H1 (cell line): ENCODE data around the gene HSPA4L. TPM values are rescaled to one million over a fixed set of nuclear protein-coding genes. Genes with fewer than 3 reads are reported as not detected.

Experiments used
- CTCF ChIA-PET: fragments of 300-600 bp; sonication (Branson Sonifier 250); formaldehyde crosslinking; loops from one replicate; lab custom pipeline; 2021; ENCODE audit not compliant: partially characterized antibody; lab: Charles Lee
- POLR2A ChIA-PET: fragments of 300-600 bp; sonication (Branson Sonifier 250); formaldehyde crosslinking; loops from one replicate; lab custom pipeline; 2021; ENCODE audit warnings: inconsistent platforms; ENCODE audit not compliant: partially characterized antibody; lab: Charles Lee
- DNase-seq, 2 experiments: peaks; one replicate each; pipeline versions ENCODE4 v3.0.0 to v3.0.0-alpha.2; 2010 to 2022; ENCODE audit warnings: low spot score in 2 of 2, low read depth in 1 of 2, mixed read lengths in 1 of 2
- FAIRE-seq: peaks from 2 replicates; lab custom pipeline; 2011; peaks lifted over from hg19 to GRCh38; lab: Jason Lieb, UNC
- H2AFZ ChIP-seq: 2 replicates; pipeline ENCODE4 v1.8.1; 2012; ENCODE audit warnings: low read length, inconsistent platforms
- H2AK5ac ChIP-seq: 2 replicates; pipeline ENCODE4 v1.6.1; 2013; ENCODE audit warnings: low read depth, low read length
- H2BK120ac ChIP-seq: replicated peaks from 2 replicates; pipeline ENCODE3; 2013; ENCODE audit warnings: low read depth, low read length, inconsistent platforms
- H2BK12ac ChIP-seq: 2 replicates; pipeline ENCODE4 v1.6.1; 2013; ENCODE audit warnings: low read depth, low read length
- H2BK15ac ChIP-seq: 2 replicates; pipeline ENCODE4 v1.6.1; 2013; ENCODE audit warnings: low read length
- H2BK20ac ChIP-seq: 2 replicates; pipeline ENCODE4 v1.6.1; 2013; ENCODE audit warnings: low read length
- H2BK5ac ChIP-seq: 2 replicates; pipeline ENCODE4 v1.6.1; 2013; ENCODE audit warnings: low read depth, low read length
- H3K14ac ChIP-seq: 2 replicates; pipeline ENCODE4 v1.6.1; 2013; ENCODE audit warnings: inconsistent platforms; ENCODE audit not compliant: insufficient read length
- H3K18ac ChIP-seq: 2 replicates; pipeline ENCODE4 v1.6.1; 2013; ENCODE audit warnings: low read length; ENCODE audit errors: extremely low read depth
- H3K23ac ChIP-seq: 2 replicates; pipeline ENCODE4 v1.6.1; 2013; ENCODE audit warnings: inconsistent platforms; ENCODE audit not compliant: insufficient read length
- H3K23me2 ChIP-seq: 2 replicates; pipeline ENCODE4 v1.6.1; 2013; ENCODE audit warnings: low read depth, low read length
- H3K27ac ChIP-seq: 2 replicates; pipeline ENCODE4 v1.6.1; 2011; ENCODE audit warnings: low read depth, low read length, inconsistent platforms
- H3K27me3 ChIP-seq, 4 experiments: replicated peaks in 1 of 4; 1 replicate in 1 of 4; 2 replicates in 3 of 4; pipeline versions ENCODE4 v1.6.1 to v1.8.1; 2011 to 2013; ENCODE audit warnings: low read length in 3 of 4, mild to moderate bottlenecking in 3 of 4, inconsistent platforms in 2 of 4, mixed read lengths in 2 of 4, moderate library complexity in 1 of 4; ENCODE audit not compliant: control insufficient read depth in 3 of 4, insufficient read depth in 3 of 4; ENCODE audit errors: extremely low read depth in 1 of 4
- H3K36me3 ChIP-seq, 4 experiments: 2 replicates each; pipeline versions ENCODE4 v1.6.1 to v1.8.1; 2011 to 2013; ENCODE audit warnings: mild to moderate bottlenecking in 4 of 4, low read length in 3 of 4, moderate library complexity in 2 of 4, control low read depth in 1 of 4, inconsistent platforms in 1 of 4; ENCODE audit not compliant: insufficient read depth in 4 of 4, control insufficient read depth in 2 of 4
- H3K4ac ChIP-seq: replicated peaks from 2 replicates; pipeline ENCODE3; 2013; ENCODE audit warnings: low read length, low read depth, mixed read lengths, inconsistent platforms; ENCODE audit not compliant: insufficient read length
- H3K4me1 ChIP-seq, 4 experiments: replicated peaks in 1 of 4; 1 replicate in 1 of 4; 2 replicates in 3 of 4; pipeline versions ENCODE4 v1.6.1 to v1.8.1; 2011 to 2013; ENCODE audit warnings: low read length in 3 of 4, inconsistent platforms in 2 of 4, mixed read lengths in 1 of 4; ENCODE audit not compliant: insufficient read depth in 4 of 4, control insufficient read depth in 3 of 4
- H3K4me2 ChIP-seq, 2 experiments: 2 replicates each; pipeline versions ENCODE4 v1.6.1 to v1.8.1; 2011 to 2013; ENCODE audit warnings: low read depth in 2 of 2, low read length in 2 of 2, control low read depth in 1 of 2, inconsistent platforms in 1 of 2, mild to moderate bottlenecking in 1 of 2; ENCODE audit not compliant: insufficient read depth in 1 of 2
- H3K4me3 ChIP-seq, 4 experiments: fragments of 200-600, 300-600 bp in 1 of 4; sonication (generic), shearing (Covaris generic), sonication (Bioruptor Twin) in 1 of 4; 2 replicates each; pipeline versions ENCODE4 v1.5.1 to v1.8.1; 2011 to 2016; ENCODE audit warnings: low read length in 4 of 4, low read depth in 3 of 4, control low read depth in 2 of 4, inconsistent platforms in 2 of 4, mild to moderate bottlenecking in 2 of 4, mixed read lengths in 1 of 4, moderate library complexity in 1 of 4; ENCODE audit not compliant: insufficient read depth in 2 of 4; ENCODE audit errors: extremely low read depth in 1 of 4
- H3K56ac ChIP-seq: replicated peaks from 2 replicates; pipeline ENCODE3; 2013; ENCODE audit warnings: low read depth, mild to moderate bottlenecking, mixed read lengths, low read length, inconsistent platforms; ENCODE audit not compliant: insufficient read length
- H3K79me1 ChIP-seq: 2 replicates; pipeline ENCODE4 v1.6.1; 2013; ENCODE audit warnings: low read depth, low read length, control low read depth
- H3K79me2 ChIP-seq, 2 experiments: 2 replicates each; pipeline versions ENCODE4 v1.6.1 to v1.8.1; 2012 to 2013; ENCODE audit warnings: low read length in 2 of 2, mild to moderate bottlenecking in 2 of 2, inconsistent platforms in 1 of 2; ENCODE audit not compliant: insufficient read depth in 2 of 2, control insufficient read depth in 1 of 2
- H3K9ac ChIP-seq, 4 experiments: replicated peaks in 1 of 4; 1 replicate in 1 of 4; 2 replicates in 3 of 4; pipeline versions ENCODE4 v1.6.1 to v1.8.1; 2011 to 2013; ENCODE audit warnings: low read depth in 3 of 4, low read length in 3 of 4, control low read depth in 2 of 4, mild to moderate bottlenecking in 2 of 4, moderate library complexity in 2 of 4, inconsistent platforms in 1 of 4; ENCODE audit errors: extremely low read depth in 1 of 4
- H3K9me3 ChIP-seq, 2 experiments: 2 replicates each; pipeline versions ENCODE4 v1.6.1 to v1.8.1; 2012 to 2013; ENCODE audit warnings: mild to moderate bottlenecking in 2 of 2, moderate library complexity in 2 of 2, control low read depth in 1 of 2, inconsistent platforms in 1 of 2, low read depth in 1 of 2, low read length in 1 of 2, mixed read lengths in 1 of 2; ENCODE audit not compliant: insufficient read depth in 2 of 2
- H4K20me1 ChIP-seq, 2 experiments: replicated peaks in 1 of 2; 2 replicates each; pipeline versions ENCODE3 to v1.8.1; 2011 to 2013; ENCODE audit warnings: inconsistent platforms in 2 of 2, low read length in 2 of 2, mild to moderate bottlenecking in 1 of 2; ENCODE audit not compliant: insufficient read depth in 2 of 2, control insufficient read depth in 1 of 2
- H4K5ac ChIP-seq: 2 replicates; pipeline ENCODE4 v1.6.1; 2013; ENCODE audit warnings: low read length, low read depth, mixed read lengths, inconsistent platforms; ENCODE audit not compliant: insufficient read length
- H4K8ac ChIP-seq: 2 replicates; pipeline ENCODE4 v1.8.0; 2013; ENCODE audit warnings: mild to moderate bottlenecking, moderate library complexity, low read length, inconsistent platforms; ENCODE audit not compliant: insufficient read depth; ENCODE audit errors: extremely low read depth
- H4K91ac ChIP-seq: replicated peaks from 2 replicates; pipeline ENCODE3; 2013; ENCODE audit warnings: low read length, mixed read lengths, inconsistent platforms; ENCODE audit not compliant: insufficient read length
- CBX8 ChIP-seq: fragments of 300-800, 300-1000 bp; sonication (generic); IDR thresholded peaks from 2 replicates; pipeline ENCODE4 v1.7.1; 2016; ENCODE audit warnings: low read depth, low read length, borderline replicate concordance
- CHD1 ChIP-seq: IDR thresholded peaks from 2 replicates; pipeline ENCODE4 v1.6.1; 2012; ENCODE audit warnings: low read depth, low read length, improper control_type of control experiment
- CTBP2 ChIP-seq: IDR thresholded peaks from 2 replicates; pipeline ENCODE4 v1.7.0; 2011; ENCODE audit warnings: borderline replicate concordance, mild to moderate bottlenecking, moderate library complexity, mixed read lengths, low read length; ENCODE audit not compliant: insufficient read depth, insufficient read length
- EZH2 ChIP-seq: fragments of 200-600 bp; sonication (generic); IDR thresholded peaks from 2 replicates; pipeline ENCODE4 v1.7.1; 2012; ENCODE audit warnings: low read depth, mild to moderate bottlenecking, moderate library complexity, low read length, inconsistent platforms; ENCODE audit not compliant: severe bottlenecking
- GABPA ChIP-seq: IDR thresholded peaks from 2 replicates; pipeline ENCODE4 v1.6.1; 2011; ENCODE audit warnings: mild to moderate bottlenecking, low read length, moderate library complexity, borderline replicate concordance; ENCODE audit not compliant: insufficient read depth
- HDAC6 ChIP-seq: IDR thresholded peaks from one replicate; pipeline ENCODE4 v1.7.1; 2012; ENCODE audit warnings: low read depth, mild to moderate bottlenecking, inconsistent platforms, low read length, moderate library complexity
- RBBP5 ChIP-seq: IDR thresholded peaks from 2 replicates; pipeline ENCODE4 v1.7.1; 2012; ENCODE audit warnings: low read depth, mild to moderate bottlenecking, inconsistent platforms, low read length, moderate library complexity, borderline replicate concordance
- WGBS, 2 experiments: shearing (Covaris generic) in 1 of 2; methylation state at CpG; one replicate each; pipeline versions ENCODE4 v1.1.6 to v1.1.7; 2013 to 2015; ENCODE audit warnings: low lambda C conversion rate in 2 of 2, mixed read lengths in 2 of 2, inconsistent platforms in 1 of 2, low coverage in 1 of 2, missing lambda C conversion rate in 1 of 2; ENCODE audit not compliant: insufficient replicate concordance in 2 of 2, insufficient coverage in 1 of 2, insufficient read length in 1 of 2; ENCODE audit errors: extremely low coverage in 1 of 2, missing lambda C conversion rate in 1 of 2; 5-methylcytosine and 5-hydroxymethylcytosine counted together
- polyA plus RNA-seq, 7 experiments: library from polyadenylated mRNA; depleted of rRNA in 3 of 7; stranded (reverse) in 5 of 7; unstranded in 2 of 7; fragments of >200 nt in 5 of 7; fragments of 200-250 nt in 2 of 7; gene quantifications; 1 replicate in 5 of 7; 2 replicates in 1 of 7; 4 replicates in 1 of 7; pipeline versions ENCODE4 v1.2.1 to v1.2.3, GENCODE V29; 2011 to 2013; ENCODE audit warnings: missing spikeins in 2 of 7, mixed read lengths in 2 of 7
- total RNA-seq: library from RNA; stranded (reverse); fragmentation: NEBNext Ultra II Directional; extraction: Animal tissue kit (Norgen Biotek cat#: 25700); gene quantifications from 2 replicates; pipeline ENCODE4 v1.2.1, GENCODE V29; 2021
- TF ChIP-seq, protein P1 (sequence below): IDR thresholded peaks from 2 replicates; pipeline ENCODE4 v1.6.1; 2012; ENCODE audit warnings: inconsistent platforms

HSPA4L gene
- total and polyA plus RNA-seq, 2 of the 8 experiments (the other 6 are each of a cell fraction or from before 2014, with no cell fraction given): 0.65 to 4.7 TPM

DNA sequence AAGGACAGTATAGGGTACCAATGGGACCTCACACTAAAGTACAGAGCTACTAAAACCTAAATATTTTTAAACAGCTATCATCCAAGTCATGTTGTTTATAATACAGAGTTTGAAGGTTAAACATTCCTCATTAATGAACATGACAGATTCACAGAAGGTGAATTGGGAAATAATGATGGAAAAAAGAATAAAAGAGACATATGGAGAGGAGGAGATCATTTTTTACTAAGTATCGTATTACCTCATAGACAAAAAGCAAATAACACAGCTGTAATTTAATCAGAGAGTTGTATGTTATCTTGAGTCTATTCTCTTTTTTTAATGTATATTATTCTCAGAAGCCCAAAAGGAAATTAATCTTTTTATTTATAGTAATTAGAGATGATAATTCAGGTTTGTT is 106.4 kb downstream of the HSPA4L start:
- Histone ChIP-seq H2AK5ac (no peak overlapping the region), H3K27ac (no peak overlapping the region), H4K91ac (no peak overlapping the region), H2BK12ac (no peak overlapping the region), H3K79me1 (no peaks in the 10 kb centered on the region), H2BK15ac (no peak overlapping the region), H3K18ac (no peak overlapping the region), H2BK120ac (no peak overlapping the region), H3K23me2 (no peaks in the 10 kb centered on the region), H3K4me2 (no peak overlapping the region), H3K4me1 (no peaks in the 10 kb centered on the region), H3K9me3 (no peaks in the 10 kb centered on the region), H4K5ac (no peak overlapping the region), H3K79me2 (0 out of 4 replicates have a peak, but pooled peaks cover 0 to 5% of the 10 kb centered on the region in 2 experiments), H3K14ac (no peak overlapping the region), H3K4me3 (no peak overlapping the region), H4K20me1 (peaks cover 0 to 1% of the 10 kb centered on the region in 2 experiments), H3K36me3 (peaks cover 19 to 94% (median 55%) of the 10 kb centered on the region in 4 experiments), H4K8ac (no peak overlapping the region), H3K27me3 (no peaks in the 10 kb centered on the region), H2BK20ac (no peak overlapping the region), H3K56ac (no peak overlapping the region), H3K9ac (no peak overlapping the region), H3K4ac (no peak overlapping the region), H3K23ac (no peak overlapping the region), H2AFZ (no peak overlapping the region), H2BK5ac (no peak overlapping the region)
- FAIRE-seq: no peak
- 78% methylated on average over 1 of the region's 1 CpG; no CpG with 5 or more reads in 1 of the 2 experiments for WGBS, 2 experiments
- ChIA-PET CTCF (interaction anchor here (3.4 kb wide), 1 partner anchor 163 kb away, joined by 11 read pairs; no protein-coding TSS in a partner anchor), POLR2A (interaction anchor here (0.8 to 1.3 kb wide), 2 partner anchors 11 to 56 kb away, joined by 3 read pairs; no protein-coding TSS in a partner anchor)
- DNase-seq: no peak
- TF ChIP-seq CBX8 (no peak), HDAC6 (no peak), EZH2 (no peak), CHD1 (no peak), RBBP5 (no peak), GABPA (no peak), CTBP2 (no peak)
- TF ChIP-seq, protein P1, sequence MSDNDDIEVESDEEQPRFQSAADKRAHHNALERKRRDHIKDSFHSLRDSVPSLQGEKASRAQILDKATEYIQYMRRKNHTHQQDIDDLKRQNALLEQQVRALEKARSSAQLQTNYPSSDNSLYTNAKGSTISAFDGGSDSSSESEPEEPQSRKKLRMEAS: no peak
